Measurements from ENCODE around the gene PSMD14.

The PSMD14 gene

GRCh38 chr2:161419638-161420190 lies 111.5 kb downstream of the PSMD14 start:
- no peak for DNase-seq (ENCODE audit: low spot score)

- no peak for DNase-seq (ENCODE audit: low spot score)
Measured at GRCh38 chr2:161420406-161421074, 112.3 kb downstream of the PSMD14 start.

- DNase-seq (ENCODE audit: low spot score) = no peak
Measured at GRCh38 chr2:161421686-161422085, 113.5 kb downstream of the PSMD14 start.

GRCh38 chr2:161422816-161423403 lies 114.7 kb downstream of the PSMD14 start:
- no peak for DNase-seq (ENCODE audit: low spot score)

- no peak for DNase-seq (ENCODE audit: low spot score)
Measured at GRCh38 chr2:161423421-161424393, 115.5 kb downstream of the PSMD14 start.

GRCh38 chr2:161424394-161424769 lies 116.2 kb downstream of the PSMD14 start:
- DNase-seq (ENCODE audit: low spot score) = no peak

GRCh38 chr2:161424891-161425727 lies 116.9 kb downstream of the PSMD14 start:
- no peak for DNase-seq (ENCODE audit: low spot score)

GRCh38 chr2:161425728-161426454 lies 117.7 kb downstream of the PSMD14 start:
- DNase-seq (ENCODE audit: low spot score) = no peak

GRCh38 chr2:161426455-161426921 lies 118.3 kb downstream of the PSMD14 start:
- no peak for DNase-seq (ENCODE audit: low spot score)

- DNase-seq (ENCODE audit: low spot score) = no peak
Measured at GRCh38 chr2:161426922-161427663, 118.9 kb downstream of the PSMD14 start.

- DNase-seq (ENCODE audit: low spot score) = no peak
Measured at GRCh38 chr2:161427664-161428587, 119.7 kb downstream of the PSMD14 start.

GRCh38 chr2:161430386-161430785 lies 122.2 kb downstream of the PSMD14 start:
- DNase-seq (ENCODE audit: low spot score) = no peak

GRCh38 chr2:161432107-161432506 lies 123.9 kb downstream of the PSMD14 start:
- DNase-seq (ENCODE audit: low spot score) = no peak

GRCh38 chr2:161434118-161434517 lies 125.9 kb downstream of the PSMD14 start:
- DNase-seq (ENCODE audit: low spot score) = no peak

- DNase-seq (ENCODE audit: low spot score) = no peak
Measured at GRCh38 chr2:161436411-161436810, 128.2 kb downstream of the PSMD14 start.

GRCh38 chr2:161438598-161438997 lies 130.4 kb downstream of the PSMD14 start:
- DNase-seq (ENCODE audit: low spot score) = no peak

GRCh38 chr2:161445097-161445496 lies 136.9 kb downstream of the PSMD14 start:
- no peak for DNase-seq (ENCODE audit: low spot score)

GRCh38 chr2:161448431-161448830 lies 140.2 kb downstream of the PSMD14 start:
- DNase-seq (ENCODE audit: low spot score) = no peak

Measured in SW480 (cell line).